ENCODE measurements around the gene ROBO1. TPM values are rescaled to one million over a fixed set of nuclear protein-coding genes. Genes with fewer than 3 reads are reported as not detected.

ROBO1 gene
- total RNA-seq, 1 donor from 2014 or later = 169 TPM

- no peaks in the 10 kb centered on the region for H3K36me3 ChIP-seq
- no peaks in the 10 kb centered on the region for H3K27me3 ChIP-seq
- H3K79me2 ChIP-seq (ENCODE audit: low read depth) = no peaks in the 10 kb centered on the region
- no peak for DNase-seq (ENCODE audit: low spot score)
- TF ChIP-seq EZH2phosphoT487 (IDR thresholded peaks at IDR 0.05) = no peak
- TF ChIP-seq, protein P1, sequence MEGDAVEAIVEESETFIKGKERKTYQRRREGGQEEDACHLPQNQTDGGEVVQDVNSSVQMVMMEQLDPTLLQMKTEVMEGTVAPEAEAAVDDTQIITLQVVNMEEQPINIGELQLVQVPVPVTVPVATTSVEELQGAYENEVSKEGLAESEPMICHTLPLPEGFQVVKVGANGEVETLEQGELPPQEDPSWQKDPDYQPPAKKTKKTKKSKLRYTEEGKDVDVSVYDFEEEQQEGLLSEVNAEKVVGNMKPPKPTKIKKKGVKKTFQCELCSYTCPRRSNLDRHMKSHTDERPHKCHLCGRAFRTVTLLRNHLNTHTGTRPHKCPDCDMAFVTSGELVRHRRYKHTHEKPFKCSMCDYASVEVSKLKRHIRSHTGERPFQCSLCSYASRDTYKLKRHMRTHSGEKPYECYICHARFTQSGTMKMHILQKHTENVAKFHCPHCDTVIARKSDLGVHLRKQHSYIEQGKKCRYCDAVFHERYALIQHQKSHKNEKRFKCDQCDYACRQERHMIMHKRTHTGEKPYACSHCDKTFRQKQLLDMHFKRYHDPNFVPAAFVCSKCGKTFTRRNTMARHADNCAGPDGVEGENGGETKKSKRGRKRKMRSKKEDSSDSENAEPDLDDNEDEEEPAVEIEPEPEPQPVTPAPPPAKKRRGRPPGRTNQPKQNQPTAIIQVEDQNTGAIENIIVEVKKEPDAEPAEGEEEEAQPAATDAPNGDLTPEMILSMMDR (IDR thresholded peaks at IDR 0.05) = no peak
- TF ChIP-seq EZH2 (IDR thresholded peaks at IDR 0.05) = no peak
- H3K4me3 ChIP-seq = no peak overlapping the region
- no peaks in the 10 kb centered on the region for H3K4me1 ChIP-seq
- Mint-ChIP-seq H3K27me3 (ENCODE audit: insufficient read depth, low read depth) (peaks cover 3% of the 10 kb centered on the region), H3K4me3 (no peak overlapping the region), H3K4me1 (peaks cover 8% of the 10 kb centered on the region), H3K36me3 (no peaks in the 10 kb centered on the region), H3K27ac (no peak overlapping the region), H3K9me3 (no peaks in the 10 kb centered on the region)
- H3K9ac ChIP-seq = no peak overlapping the region
- no peak overlapping the region for H2AFZ ChIP-seq (replicated peaks)
- no peak overlapping the region for H3K4me2 ChIP-seq
- no peaks in the 10 kb centered on the region for H4K20me1 ChIP-seq (ENCODE audit: low read depth)
- no peaks in the 10 kb centered on the region for H3K9me3 ChIP-seq (ENCODE audit: low read depth)
- no peak overlapping the region for H3K27ac ChIP-seq
- H3F3A ChIP-seq (ENCODE audit: low read depth) = no peaks in the 10 kb centered on the region
Measured at GRCh38 chr3:79351699-79352098, 416.1 kb downstream of the ROBO1 start.

DNA sequence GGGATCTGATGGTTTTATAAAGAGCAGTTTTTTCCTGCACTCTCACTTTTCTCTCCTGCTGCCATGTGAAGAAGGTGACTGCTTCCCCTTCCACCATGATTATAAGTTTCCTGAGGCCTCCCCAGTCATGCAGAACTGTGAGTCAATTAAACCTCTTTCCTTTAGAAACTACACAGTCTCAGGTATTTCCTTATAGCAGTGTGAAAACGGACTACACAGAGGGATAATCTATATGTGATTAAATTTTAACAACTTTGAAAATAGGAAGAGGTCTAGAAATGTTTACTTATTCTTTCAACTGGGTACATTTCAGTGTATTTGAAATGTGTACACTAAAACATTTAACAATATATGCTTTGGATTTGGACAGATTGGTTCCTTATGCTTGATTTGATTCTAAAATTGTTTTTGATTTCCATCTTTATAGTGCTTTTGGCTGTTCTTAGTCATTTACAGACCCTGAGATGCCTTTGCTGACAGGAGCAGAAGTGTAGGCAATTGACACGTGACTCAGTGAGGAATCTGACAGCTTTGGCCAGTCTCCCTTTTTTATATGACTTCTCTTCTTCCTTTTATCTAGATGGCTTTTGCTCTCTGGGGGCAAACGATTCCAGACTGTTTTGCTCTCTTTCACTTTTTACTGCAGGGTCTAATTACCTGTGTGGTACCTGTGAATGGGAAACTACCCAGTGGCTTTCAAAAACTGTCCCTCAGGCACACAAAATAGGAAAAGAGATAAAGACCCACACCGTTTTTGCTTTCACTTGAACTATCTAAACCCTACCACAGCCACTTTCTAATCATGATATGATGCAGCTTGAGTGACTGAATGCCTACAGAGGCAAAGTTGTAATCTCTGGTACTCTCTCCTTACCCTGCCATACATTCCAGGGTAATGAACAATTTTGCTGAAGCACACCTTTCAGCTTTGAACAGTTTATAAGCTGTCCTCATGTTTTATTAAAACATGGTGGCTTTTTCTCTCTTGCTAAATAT is 422.6 kb downstream of the ROBO1 start:
- Mint-ChIP-seq H3K4me3 (no peak overlapping the region), H3K27me3 (ENCODE audit: insufficient read depth, low read depth) (no peaks in the 10 kb centered on the region), H3K27ac (no peak overlapping the region), H3K36me3 (no peaks in the 10 kb centered on the region), H3K9me3 (no peaks in the 10 kb centered on the region), H3K4me1 (no peaks in the 10 kb centered on the region)
- H4K20me1 ChIP-seq (ENCODE audit: low read depth) = no peaks in the 10 kb centered on the region
- no peaks in the 10 kb centered on the region for H3K4me1 ChIP-seq
- H3K27me3 ChIP-seq = no peaks in the 10 kb centered on the region
- H3K4me3 ChIP-seq = no peak overlapping the region
- no peak overlapping the region for H3K9ac ChIP-seq
- H3F3A ChIP-seq (ENCODE audit: low read depth) = no peaks in the 10 kb centered on the region
- no peaks in the 10 kb centered on the region for H3K9me3 ChIP-seq (ENCODE audit: low read depth)
- no peak overlapping the region for H3K27ac ChIP-seq
- no peaks in the 10 kb centered on the region for H3K79me2 ChIP-seq (ENCODE audit: low read depth)
- TF ChIP-seq EZH2 (IDR thresholded peaks at IDR 0.05) (no peak), EZH2phosphoT487 (IDR thresholded peaks at IDR 0.05) (no peak)
- TF ChIP-seq, protein P1 (IDR thresholded peaks at IDR 0.05) = no peak
- H2AFZ ChIP-seq (replicated peaks) = no peak overlapping the region
- DNase-seq (ENCODE audit: low spot score) = no peak
- no peaks in the 10 kb centered on the region for H3K36me3 ChIP-seq
- H3K4me2 ChIP-seq = no peak overlapping the region

- no peak overlapping the region for H3K4me3 Mint-ChIP-seq
- H4K20me1 ChIP-seq (ENCODE audit: low read depth) = no peaks in the 10 kb centered on the region
- no peak overlapping the region for H3K4me3 ChIP-seq
- no peaks in the 10 kb centered on the region for H3K36me3 ChIP-seq
- no peaks in the 10 kb centered on the region for H3K36me3 Mint-ChIP-seq
- H3K79me2 ChIP-seq (ENCODE audit: low read depth) = no peaks in the 10 kb centered on the region
- H3K9ac ChIP-seq = no peak overlapping the region
- no peaks in the 10 kb centered on the region for H3K27me3 ChIP-seq
- H3K27ac ChIP-seq = no peak overlapping the region
- H3K9me3 ChIP-seq (ENCODE audit: low read depth) = no peaks in the 10 kb centered on the region
- H3K27me3 Mint-ChIP-seq (ENCODE audit: insufficient read depth, low read depth) = no peaks in the 10 kb centered on the region
- H3K4me2 ChIP-seq = no peak overlapping the region
- peaks cover 2% of the 10 kb centered on the region for H3K9me3 Mint-ChIP-seq
- no peak for DNase-seq (ENCODE audit: low spot score)
- H2AFZ ChIP-seq (replicated peaks) = no peak overlapping the region
- H3K4me1 ChIP-seq = no peaks in the 10 kb centered on the region
- no peak overlapping the region for H3K27ac Mint-ChIP-seq
- no peaks in the 10 kb centered on the region for H3K4me1 Mint-ChIP-seq
- H3F3A ChIP-seq (ENCODE audit: low read depth) = no peaks in the 10 kb centered on the region
- TF ChIP-seq, protein P1 (IDR thresholded peaks at IDR 0.05) = no peak
- TF ChIP-seq EZH2phosphoT487 (IDR thresholded peaks at IDR 0.05) (no peak), EZH2 (IDR thresholded peaks at IDR 0.05) (no peak)
Measured at GRCh38 chr3:79341961-79342360, 425.8 kb downstream of the ROBO1 start.
